ENCODE measurements around the gene PMS1.
"Not testable (repeated sequence)": the region's sequence is repeated elsewhere in the genome, so short reads cannot be mapped to it uniquely, and the experiment has no call there.

Gene PMS1

DNA sequence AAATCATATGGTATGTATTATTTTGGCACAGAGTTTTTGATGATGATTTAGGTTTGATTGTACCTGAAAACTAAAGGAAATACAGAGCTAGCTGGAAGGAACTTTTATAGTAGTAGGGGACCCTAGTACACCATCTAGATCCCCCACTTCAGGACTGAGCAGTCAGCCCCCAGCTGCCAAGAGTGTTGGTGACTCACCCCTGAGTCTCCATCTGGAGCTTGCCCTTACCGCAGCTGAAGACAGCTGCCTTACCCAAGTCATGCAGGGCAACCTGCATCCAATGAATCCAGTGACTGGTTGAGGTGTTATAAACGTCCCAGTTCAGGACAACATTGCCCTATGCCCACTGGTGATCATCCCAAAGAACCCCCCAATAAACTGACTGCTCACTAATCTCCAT lies 15.3 kb downstream of the PMS1 start:
- no peak for DNase-seq
- intact Hi-C loops (cut with DNase I): no loop called here

DNA sequence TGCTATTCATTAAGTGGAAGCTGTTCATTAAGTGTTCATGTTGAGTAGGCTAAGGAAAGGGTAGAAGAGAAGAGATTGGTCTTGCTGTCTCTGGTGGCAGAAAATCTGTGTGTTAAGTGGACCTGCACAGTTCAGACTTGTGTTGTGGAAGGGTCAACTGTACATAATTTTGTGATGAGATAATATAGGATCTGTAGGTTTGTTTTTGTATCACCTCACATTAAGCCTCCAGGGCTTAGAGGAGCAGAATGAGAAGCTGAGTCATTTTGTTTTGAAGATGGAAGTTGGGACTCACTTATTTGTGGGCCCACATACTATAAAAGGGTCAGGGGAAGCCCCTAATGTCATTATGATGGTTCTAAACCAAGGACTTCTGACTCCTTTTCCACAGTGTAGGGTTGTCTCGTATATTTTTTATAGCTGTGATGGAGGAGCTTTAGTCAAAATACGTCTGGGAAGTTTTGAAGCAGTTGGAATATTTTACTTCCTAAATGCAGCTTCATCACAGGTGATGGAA lies 18.2 kb downstream of the PMS1 start:
- intact Hi-C loops (cut with DNase I): no loop called here
- no peak for DNase-seq

DNA sequence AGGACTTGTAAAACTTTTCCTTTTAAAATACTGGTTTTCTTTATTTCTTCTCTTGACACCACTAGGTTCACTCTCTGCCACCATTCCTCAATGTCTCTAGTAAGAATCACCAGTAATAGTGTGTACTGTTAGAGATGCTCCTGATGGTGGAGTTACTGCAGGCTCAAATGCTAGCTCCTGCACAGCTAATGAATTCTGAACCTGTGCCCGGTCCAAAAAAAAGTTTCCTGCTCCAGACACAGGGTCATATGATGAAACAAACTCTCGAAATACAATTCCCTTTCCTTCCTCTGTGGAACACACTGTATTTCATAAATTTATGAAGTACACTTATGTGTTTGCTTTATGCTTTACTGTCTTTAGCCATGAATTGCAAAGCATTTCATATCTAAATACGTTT lies 19.2 kb downstream of the PMS1 start:
- intact Hi-C loops (cut with DNase I): no loop called here
- no peak for DNase-seq

DNA sequence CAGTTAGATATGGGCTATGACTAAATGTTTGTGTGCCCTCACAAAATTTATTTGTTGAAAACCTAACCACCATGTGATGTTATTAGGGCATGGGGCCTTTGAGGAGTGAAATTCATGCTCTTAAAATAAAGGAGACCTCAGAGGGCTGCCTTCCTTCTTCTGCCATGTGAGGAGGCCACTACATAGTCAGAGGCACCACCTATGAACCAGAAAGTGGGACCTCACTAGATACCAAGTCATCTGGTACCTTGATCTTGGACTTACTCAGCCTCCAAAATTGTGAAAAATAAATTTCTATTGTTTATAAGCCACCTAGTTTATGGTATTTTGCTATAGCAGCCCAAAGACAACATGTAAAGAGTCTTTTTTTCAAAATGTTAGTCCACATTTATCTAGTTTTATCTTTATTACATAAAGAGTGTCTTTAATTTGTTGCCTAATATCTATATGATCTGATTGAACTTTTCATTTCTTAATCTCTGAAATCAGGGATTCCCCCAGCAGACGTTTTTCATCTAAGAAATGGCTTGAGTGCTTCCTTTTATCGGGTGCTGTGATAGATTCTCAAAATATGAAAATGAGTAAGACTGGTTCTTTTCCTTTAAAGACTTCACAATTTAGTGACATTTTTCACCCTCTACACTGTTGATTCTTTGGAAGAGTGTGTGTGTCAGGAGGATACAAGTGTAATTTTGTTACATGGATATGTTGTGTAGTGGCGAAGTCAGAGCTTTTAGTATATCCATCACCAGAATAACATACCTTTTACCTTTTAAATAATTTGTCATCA lies 34.2 kb downstream of the PMS1 start:
- no peak for DNase-seq
- intact Hi-C loops (cut with DNase I): no loop called here

DNA sequence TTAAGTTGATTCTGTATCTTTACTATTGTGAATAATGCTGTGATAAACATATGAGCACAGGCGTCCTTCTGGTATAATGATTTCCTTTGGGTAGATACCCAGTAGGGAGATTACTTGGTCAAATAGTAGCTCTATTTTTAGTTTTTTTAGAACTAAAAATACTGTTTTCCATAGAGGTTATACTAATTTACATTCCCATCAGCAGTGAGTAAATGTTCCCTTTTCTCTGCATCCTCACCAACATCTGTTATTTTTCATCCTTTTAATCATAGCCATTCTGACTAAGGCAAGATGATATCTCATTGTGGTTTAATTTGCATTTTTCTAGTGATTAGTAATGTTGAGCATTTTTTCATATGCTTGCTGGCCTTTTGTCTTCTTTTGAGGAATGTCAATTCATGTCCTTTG lies 35.1 kb downstream of the PMS1 start:
- no peak for DNase-seq
- intact Hi-C loops (cut with DNase I): no loop called here

DNA sequence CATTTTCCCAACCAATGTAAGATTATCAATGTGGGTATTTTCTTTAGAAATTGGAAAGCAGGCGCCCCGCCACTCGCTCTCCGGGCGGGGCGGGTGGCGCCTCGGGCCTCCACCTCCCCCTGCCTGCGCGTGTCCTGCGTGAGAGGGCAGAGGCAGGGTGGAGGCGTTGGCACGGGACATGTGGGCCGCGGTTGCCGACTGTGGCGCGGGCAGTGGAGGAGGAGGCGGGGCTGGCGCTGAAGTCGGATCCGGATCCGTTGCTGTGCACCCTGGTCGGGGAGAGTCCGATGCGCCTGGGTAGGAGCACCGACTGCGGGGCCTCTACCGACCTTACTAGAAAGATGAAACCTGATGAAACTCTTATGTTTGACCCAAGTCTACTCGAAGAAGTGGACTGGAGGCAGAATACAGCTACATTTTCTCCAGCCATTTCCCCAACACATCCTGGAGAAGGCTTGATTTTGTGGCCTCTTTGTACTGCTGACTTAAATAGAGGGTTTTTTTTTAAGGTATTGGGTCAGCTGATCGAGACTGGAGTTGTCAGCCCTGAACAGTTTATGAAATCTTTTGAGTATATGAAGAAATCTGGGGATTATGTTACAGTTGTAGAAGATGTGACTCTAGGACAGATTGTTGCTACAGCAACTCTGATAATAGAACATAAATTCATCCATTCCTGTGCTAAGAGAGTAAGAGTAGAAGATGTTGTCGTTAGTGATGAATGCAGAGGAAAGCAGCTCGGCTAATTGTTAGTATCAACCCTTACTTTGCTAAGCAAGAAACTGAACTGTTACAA lies 37.9 kb downstream of the PMS1 start:
- DNase-seq: no peak
- intact Hi-C loops (cut with DNase I): no loop called here

DNA sequence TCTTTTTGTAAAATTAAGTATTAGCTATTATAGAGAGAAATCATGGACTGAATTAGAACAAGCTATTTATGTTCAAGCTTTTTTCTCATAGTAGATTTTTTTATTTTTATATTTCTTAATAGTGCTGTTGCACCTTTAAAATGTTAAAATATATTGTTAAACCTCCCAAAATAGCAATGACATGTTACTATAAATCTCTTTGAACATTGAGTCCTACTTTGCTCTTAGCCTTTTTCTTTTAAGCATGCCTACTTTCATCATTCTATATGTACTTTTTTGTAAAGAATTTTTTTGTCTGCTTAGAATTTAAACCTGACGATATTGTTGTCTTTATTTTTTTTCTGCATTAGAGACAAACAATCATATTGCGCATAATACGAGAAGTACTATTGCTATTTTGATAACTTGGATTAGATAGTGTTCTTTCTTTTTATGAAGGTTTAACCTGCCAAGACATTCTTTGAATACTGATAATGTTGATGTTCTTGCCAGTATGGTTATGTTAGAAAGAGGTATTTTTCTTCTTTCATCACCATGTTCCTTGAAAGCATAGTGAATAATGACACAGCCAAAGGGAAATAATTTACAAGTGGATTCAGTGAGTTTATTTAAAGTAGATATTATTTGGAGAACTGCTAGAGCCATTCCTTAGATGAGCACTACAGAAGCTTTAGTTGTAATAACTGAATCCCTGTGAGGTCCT lies 40.6 kb downstream of the PMS1 start:
- no peak for DNase-seq
- intact Hi-C loops (cut with DNase I): no loop called here

DNA sequence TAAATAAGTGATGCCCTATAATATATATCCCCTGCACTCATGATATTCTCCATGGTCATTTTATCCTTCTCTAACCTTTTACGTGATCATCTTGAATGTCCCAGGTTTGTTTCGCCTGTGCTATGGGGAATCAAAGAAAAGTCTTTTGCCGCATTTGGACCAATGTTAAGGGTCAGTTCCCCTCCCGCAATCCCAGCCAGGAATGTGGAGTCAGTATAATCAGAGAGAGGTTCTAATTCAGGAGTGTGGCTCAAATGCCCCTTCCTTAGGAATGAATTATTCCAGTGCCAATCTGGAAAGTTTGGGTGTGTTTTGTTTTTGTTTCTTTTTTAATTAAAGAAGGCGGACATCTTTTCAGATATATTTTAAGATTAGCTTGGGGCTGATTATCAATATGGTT lies 41.8 kb downstream of the PMS1 start:
- intact Hi-C loops (cut with DNase I): no loop called here
- DNase-seq: no peak

DNA sequence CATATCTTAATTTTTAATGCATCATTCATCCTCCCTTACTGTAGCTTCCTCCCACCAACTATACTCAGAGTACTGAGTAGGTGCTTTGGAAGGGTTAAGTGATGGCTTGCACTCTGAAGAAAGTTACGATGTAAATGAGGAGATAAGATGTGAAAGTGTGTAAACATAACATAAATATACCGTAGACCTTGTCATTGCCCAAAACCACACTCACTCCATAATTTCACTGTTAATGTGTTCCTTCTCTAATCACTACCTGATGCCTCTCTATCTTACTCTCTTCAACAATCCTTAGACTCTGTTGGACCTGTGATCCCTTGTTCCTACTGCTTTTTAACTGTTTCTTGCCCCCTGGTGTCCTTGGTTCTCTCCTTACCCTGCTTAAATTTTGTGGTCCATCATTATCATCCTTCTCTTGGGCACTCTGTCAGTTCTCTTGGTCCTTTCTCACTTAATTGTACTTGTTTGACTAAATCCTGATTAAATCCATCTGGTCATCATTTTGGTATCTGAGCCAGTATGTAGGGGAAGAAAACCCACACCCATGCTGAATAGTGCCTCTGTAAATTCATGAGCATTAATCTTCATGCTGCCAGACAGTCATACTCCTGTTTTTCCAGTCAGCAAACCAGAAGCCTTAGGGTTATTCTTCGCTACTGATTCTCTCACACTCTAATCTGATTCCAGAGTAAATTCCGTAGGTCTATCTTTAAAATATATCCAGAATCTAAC lies 45.0 kb downstream of the PMS1 start:
- intact Hi-C loops (cut with DNase I): no loop called here

DNA sequence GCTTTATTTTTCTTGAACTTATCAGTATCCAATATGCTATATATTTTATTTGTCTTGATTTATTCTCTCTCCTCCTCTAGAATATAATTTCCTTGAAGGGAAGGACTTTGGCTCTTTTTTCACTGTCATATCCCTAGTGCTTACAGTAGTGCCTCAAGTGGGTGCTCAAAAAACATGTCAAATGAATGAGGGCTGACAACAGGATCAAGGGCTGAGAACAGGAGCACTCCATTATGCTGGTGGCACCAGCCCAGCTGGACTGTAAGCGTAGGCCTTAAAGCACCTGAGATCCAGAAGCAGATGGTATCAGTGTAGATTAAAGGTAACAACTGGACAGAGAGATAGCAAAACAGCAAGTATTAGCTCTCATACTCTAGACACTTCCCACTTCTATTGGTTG lies 46.3 kb downstream of the PMS1 start:
- DNase-seq: no peak
- intact Hi-C loops (cut with DNase I): no loop called here

More for the DNA sequence above, 45.0 kb downstream of the PMS1 start:
- DNase-seq: no peak

DNA sequence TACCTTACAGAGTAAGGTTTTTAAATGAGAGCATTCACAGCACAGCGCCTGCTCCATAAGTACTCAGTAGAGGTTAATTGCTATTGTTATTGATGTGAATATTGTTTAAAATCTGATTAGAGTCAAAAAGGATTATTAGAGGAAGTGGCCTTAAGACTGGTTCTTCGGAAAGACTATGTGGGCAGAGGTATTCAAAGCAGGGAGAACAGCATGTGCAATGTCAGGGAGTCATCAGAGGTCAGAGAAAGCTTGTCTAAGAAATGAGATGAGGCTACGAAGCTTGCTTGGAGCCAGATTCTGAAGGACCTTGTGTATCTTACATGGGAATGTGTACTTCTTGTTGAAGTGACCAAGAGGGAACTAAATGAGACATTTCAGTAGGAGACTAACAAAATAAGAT lies 49.8 kb downstream of the PMS1 start:
- no peak for DNase-seq
- intact Hi-C loops (cut with DNase I): no loop called here

DNA sequence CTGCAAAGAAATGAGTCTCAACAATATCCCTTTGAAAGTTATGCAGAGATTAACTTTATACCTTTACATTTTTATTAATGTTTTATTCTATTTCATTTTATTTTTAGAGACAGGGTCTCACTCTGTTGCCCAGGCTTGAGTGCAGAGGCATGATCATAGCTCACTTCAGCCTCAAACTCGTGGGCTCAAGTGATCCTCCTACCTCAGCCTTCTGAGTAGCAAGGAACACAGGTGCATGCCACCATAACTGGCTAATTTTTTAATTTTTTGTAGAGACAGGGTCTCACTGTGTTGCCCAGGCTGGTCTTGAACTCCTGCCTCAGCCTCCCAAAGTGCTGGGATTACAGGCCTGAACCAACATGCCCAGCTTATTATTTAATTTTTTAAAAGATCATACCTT lies 50.4 kb downstream of the PMS1 start:
- intact Hi-C loops (cut with DNase I); DNase-seq: not testable (repeated sequence)

DNA sequence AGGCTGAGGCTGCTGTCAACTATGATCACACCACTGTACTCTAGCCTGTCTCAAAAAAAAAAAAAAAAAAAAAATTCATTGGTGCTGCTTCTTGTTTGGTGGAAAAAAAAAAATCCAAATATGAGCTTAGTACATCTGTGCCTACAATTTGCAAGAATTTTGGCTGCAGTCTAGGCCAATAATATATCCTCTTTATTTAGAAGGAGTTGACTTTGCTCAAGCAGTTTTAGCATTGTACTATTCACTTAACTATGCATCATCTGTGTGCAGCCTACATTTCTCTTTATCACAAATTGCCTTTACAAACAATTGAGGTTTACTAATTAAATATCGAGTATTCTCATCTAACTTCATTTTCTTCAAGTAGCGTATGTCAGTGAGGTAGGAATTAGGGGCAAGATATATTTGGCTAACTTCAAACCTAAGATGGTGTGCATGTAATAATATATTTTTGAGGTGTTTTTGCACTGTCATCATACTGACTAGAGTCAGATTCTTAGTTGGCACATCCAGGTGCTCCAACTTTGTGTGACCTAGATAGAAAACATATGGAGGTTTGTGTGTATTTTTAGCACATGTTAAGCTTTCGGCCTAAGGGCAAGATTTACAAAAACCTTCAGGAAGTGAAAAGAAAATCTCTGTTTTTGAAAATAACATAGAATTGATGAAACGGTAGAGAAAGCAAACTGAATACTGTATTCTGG lies 51.8 kb downstream of the PMS1 start:
- no peak for DNase-seq
- intact Hi-C loops (cut with DNase I): no loop called here

DNA sequence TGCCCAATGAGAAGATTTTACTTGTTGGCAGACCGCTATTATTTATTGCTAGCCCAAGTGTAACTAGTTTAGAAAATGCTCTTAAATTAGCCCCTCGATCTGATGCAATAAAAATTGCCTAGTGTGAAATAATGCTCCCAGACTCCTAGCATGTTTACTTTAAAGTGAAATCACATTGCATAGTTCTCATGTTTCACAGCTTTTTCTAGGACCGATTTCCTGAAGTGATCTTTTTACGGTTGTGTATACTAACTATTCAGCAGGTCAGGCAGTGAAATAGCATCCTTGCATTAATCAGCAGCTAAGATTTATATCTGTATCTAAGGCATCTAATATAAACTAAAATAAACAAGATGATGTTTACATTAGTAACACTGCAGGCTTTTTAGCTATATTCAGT lies 52.4 kb downstream of the PMS1 start:
- no peak for DNase-seq
- intact Hi-C loops (cut with DNase I): no loop called here

DNA sequence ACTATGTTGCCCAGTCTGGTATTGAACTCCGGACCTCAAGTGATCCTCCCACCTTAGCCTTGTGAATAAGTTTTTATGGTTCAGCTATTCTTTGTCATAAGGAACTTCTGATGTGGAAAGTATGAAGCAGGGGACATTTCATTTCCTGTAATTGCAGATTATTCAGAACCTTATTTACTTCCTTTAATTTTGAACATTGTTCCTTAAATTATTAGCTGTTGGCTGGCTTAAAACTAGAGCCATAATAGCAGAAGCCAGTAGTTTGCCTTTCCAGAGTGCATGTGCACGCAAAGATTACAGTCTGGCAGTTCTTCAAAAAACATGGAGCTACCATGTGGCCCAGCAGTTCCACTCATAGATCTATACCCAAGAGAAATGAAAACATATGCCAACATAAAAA lies 53.1 kb downstream of the PMS1 start:
- no peak for DNase-seq
- intact Hi-C loops (cut with DNase I): no loop called here

DNA sequence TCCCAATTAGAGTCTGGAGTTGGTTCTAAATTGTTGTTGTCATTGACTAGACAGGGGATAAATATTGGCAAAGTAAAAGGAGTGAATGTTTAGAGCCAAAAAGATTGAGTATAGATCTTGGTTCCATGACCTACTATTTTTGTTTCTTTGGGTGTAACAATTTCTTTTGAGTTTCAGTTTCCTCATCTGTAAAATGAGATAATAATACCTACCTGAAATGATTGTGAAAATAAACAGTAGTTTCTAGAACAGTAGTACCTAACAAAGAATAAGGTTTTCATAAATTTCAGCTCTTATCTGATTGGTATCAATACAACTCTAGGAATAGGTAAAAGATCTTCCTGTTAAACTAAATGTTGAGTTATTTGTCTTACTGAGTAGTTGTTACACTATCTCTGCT lies 56.8 kb downstream of the PMS1 start:
- intact Hi-C loops (cut with DNase I): no loop called here
- no peak for DNase-seq

DNA sequence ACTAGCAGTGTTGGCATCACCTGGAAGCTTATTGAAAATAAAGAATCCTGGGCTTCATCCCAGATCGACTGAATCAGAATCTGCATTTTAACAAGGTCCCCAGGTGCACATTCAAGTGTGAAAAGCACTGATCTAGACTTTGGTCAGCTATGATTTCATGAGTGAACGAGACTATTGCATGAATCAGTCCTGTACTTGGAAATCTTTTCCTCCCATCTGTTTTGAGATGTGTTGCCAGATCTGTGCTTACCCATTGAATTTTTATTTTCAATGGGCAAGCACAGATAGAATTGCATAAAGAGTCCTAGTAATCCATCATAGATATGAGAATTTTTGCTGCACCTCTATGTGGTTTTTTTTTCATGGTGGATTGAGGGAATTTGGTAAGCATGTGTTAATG lies 64.0 kb downstream of the PMS1 start:
- DNase-seq: no peak
- intact Hi-C loops (cut with DNase I): no loop called here

DNA sequence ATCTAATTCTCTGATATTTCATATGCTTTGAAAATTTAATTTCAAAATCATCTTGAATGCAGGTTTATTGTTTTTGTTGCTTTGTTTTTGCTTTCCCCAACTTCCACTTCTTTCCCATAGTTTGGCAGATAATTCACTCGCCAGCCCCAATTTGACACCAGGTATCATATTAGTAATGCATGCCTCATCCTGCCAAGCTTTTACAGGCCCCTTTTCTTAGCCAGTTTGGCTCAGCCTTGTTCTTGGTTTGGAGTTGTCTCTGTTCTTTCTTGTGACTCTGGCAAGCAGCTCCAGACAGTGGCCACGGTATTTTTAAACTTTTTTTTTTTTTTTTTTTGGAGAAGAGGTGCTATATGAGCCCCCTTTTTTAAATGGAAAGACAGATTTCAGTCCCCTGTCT lies 65.3 kb downstream of the PMS1 start:
- intact Hi-C loops (cut with DNase I): no loop called here
- peak in 2 of 42 donors; percentile 9 to 43 for DNase-seq
